Activated naive CD4-positive, alpha-beta T cell treated with anti-CD3 and anti-CD28 coated beads for 36 hours (primary cell): ENCODE measurements around the gene DCAF4. TPM values are rescaled to one million over a fixed set of nuclear protein-coding genes. Genes with fewer than 3 reads are reported as not detected.

ENCODE experiments used
- CTCF ChIA-PET: fragments of 350-600 bp; sonication (Branson Sonifier 250); formaldehyde crosslinking; loops from one replicate; lab custom pipeline; 2021; ENCODE audit warnings: antibody characterized with exemption; lab: Charles Lee
- DNase-seq: peaks from one replicate; pipeline ENCODE4 v3.0.0-alpha.2; 2020
- H3K27ac Mint-ChIP-seq: one replicate; pipeline ENCODE4 v1.8.0; 2021; ENCODE audit warnings: mild to moderate bottlenecking, mixed read lengths
- H3K27me3 Mint-ChIP-seq: one replicate; pipeline ENCODE4 v1.8.0; 2021; ENCODE audit warnings: low read depth, mixed read lengths
- H3K36me3 Mint-ChIP-seq: one replicate; pipeline ENCODE4 v1.8.0; 2021; ENCODE audit warnings: low read depth, mixed read lengths
- H3K4me1 Mint-ChIP-seq: one replicate; pipeline ENCODE4 v1.8.0; 2021; ENCODE audit warnings: low read depth, mixed read lengths
- H3K4me3 Mint-ChIP-seq: one replicate; pipeline ENCODE4 v1.8.0; 2021; ENCODE audit warnings: mild to moderate bottlenecking, moderate library complexity, mixed read lengths
- H3K9me3 Mint-ChIP-seq: one replicate; pipeline ENCODE4 v1.8.0; 2021; ENCODE audit warnings: mixed read lengths
- intact Hi-C: fragments of 100-400 bp; cut with micrococcal nuclease; formaldehyde crosslinking; loops from one replicate; pipeline ENCODE4 v1.15.1; 2023
- total RNA-seq, 2 experiments: library from RNA; stranded (reverse); gene quantifications; one replicate each; pipeline ENCODE4 v1.2.3, GENCODE V29; 2021

Gene DCAF4
- total RNA-seq, 2 experiments from 2014 or later, result 13.3 to 16.4 TPM

DNA sequence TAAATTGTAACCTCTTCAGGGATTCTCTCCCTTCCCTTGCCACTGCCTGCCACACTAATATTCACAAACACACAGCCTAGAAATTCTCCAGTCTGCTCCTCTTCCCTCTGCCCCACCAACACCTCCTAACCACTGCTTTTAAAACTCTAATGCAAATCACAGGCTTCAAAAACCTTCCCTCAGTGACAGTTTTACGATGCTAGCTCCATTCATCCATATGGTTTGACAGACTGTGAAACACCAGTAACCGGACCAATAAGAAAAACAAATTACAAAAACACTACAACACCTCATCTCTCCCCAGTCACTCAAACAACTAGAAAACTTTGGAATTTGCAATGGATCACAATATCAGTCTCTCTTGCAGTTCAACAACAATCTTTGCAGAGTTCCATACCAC is 38.1 kb upstream of the DCAF4 start:
- H3K9me3 Mint-ChIP-seq, result no peaks in the 10 kb centered on the region
- CTCF ChIA-PET, result interaction anchor here (0.8 kb wide), 1 partner anchor 16 kb away, joined by 3 read pairs; no protein-coding TSS in a partner anchor
- intact Hi-C loops, result no loop called here
- H3K27ac Mint-ChIP-seq, result no peak overlapping the region
- peaks cover 22% of the 10 kb centered on the region for H3K27me3 Mint-ChIP-seq
- no peak for DNase-seq
- no peak overlapping the region for H3K4me3 Mint-ChIP-seq
- H3K36me3 Mint-ChIP-seq, result no peaks in the 10 kb centered on the region
- H3K4me1 Mint-ChIP-seq, result peaks cover 7% of the 10 kb centered on the region

DNA sequence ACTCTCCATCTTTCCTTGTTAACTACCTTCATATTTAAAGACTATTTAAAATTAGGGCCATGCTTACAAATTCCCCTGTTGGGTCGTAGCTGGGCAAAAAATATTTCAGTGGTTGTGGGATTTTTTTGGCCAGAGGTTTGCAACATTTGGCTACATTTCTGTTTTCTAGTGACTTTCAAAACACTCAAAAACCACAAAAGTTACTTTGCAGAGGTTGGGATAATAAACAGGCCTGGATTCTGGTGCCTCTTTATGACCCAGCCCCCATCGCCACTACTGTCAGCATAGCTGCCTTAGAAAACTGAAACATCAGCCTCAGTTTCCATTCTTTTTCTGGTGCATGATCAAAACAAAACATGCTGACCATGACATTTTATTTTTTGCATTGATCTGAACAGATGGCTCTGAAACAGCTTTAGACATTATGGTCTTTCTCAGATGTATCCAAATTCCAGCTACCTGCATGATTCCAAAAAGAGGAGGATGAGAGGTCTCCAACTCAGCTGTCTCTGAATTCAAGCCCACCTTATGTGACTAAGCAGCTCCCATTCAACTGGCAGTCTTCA is 37.5 kb upstream of the DCAF4 start:
- H3K27ac Mint-ChIP-seq, result no peak overlapping the region
- CTCF ChIA-PET, result interaction anchor here (0.8 kb wide), 1 partner anchor 15 kb away, joined by 3 read pairs; no protein-coding TSS in a partner anchor
- DNase-seq, result no peak
- peaks cover 22% of the 10 kb centered on the region for H3K27me3 Mint-ChIP-seq
- H3K9me3 Mint-ChIP-seq, result no peaks in the 10 kb centered on the region
- H3K4me1 Mint-ChIP-seq, result peaks cover 7% of the 10 kb centered on the region
- intact Hi-C loops, result no loop called here
- H3K36me3 Mint-ChIP-seq, result no peaks in the 10 kb centered on the region
- H3K4me3 Mint-ChIP-seq, result no peak overlapping the region

DNA sequence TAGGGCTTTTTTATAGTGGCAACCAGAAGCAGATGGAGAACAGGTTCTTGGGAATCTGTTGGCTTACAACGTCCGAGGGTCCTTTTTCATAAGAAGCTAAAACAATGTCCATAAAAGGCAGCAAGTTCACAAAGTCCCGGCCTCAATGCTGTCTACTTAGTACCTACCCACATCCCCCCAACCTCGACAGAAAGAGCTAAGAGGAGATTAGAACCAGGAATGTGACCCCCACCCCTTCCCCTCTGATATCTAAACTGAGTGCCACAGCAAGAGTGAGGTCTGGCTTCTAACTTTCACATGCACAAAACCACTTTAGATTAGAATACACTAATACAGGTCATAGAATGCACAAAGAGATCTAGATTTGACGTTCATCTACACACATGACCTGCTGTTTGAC is 36.9 kb upstream of the DCAF4 start:
- peaks cover 25% of the 10 kb centered on the region for H3K27me3 Mint-ChIP-seq
- no peaks in the 10 kb centered on the region for H3K36me3 Mint-ChIP-seq
- no peak for DNase-seq
- H3K9me3 Mint-ChIP-seq, result no peaks in the 10 kb centered on the region
- peaks cover 11% of the 10 kb centered on the region for H3K4me1 Mint-ChIP-seq
- intact Hi-C loops, result no loop called here
- H3K4me3 Mint-ChIP-seq, result no peak overlapping the region
- H3K27ac Mint-ChIP-seq, result no peak overlapping the region
- CTCF ChIA-PET, result no interaction called here

DNA sequence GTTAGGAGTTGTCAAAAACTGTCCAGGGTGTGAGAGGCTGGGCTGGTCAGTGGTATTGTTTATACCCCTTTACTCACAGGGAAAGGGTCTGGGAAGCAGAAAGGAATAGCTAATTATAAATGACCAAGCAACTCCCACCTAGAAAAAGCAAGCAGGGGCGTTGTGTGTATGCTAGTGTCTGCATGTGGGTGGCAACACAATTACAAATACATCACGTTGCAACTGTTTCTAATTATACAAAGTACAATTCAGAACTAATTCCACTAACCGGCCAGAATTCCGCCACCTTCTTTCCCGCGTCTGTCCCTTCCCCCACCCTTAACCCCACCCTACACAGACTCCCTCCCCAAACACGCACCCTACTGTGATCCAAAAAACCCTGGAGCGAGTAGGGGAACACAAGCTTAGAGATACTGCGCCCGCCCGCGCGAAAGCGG is 34.6 kb upstream of the DCAF4 start:
- DNase-seq, result no peak
- no peaks in the 10 kb centered on the region for H3K36me3 Mint-ChIP-seq
- H3K4me1 Mint-ChIP-seq, result peaks cover 18% of the 10 kb centered on the region
- no peaks in the 10 kb centered on the region for H3K9me3 Mint-ChIP-seq
- H3K4me3 Mint-ChIP-seq, result peak overlapping the region; percentile 84
- intact Hi-C loops, result loop anchor here (10.0 kb wide), 1 partner anchor 177 kb away; no protein-coding TSS in a partner anchor
- peaks cover 41% of the 10 kb centered on the region for H3K27me3 Mint-ChIP-seq
- CTCF ChIA-PET, result interaction anchor here (1.1 to 2.4 kb wide), 4 partner anchors 13 to 378 kb away, joined by 3 to 9 read pairs (median 4); no protein-coding TSS in a partner anchor
- no peak overlapping the region for H3K27ac Mint-ChIP-seq

DNA sequence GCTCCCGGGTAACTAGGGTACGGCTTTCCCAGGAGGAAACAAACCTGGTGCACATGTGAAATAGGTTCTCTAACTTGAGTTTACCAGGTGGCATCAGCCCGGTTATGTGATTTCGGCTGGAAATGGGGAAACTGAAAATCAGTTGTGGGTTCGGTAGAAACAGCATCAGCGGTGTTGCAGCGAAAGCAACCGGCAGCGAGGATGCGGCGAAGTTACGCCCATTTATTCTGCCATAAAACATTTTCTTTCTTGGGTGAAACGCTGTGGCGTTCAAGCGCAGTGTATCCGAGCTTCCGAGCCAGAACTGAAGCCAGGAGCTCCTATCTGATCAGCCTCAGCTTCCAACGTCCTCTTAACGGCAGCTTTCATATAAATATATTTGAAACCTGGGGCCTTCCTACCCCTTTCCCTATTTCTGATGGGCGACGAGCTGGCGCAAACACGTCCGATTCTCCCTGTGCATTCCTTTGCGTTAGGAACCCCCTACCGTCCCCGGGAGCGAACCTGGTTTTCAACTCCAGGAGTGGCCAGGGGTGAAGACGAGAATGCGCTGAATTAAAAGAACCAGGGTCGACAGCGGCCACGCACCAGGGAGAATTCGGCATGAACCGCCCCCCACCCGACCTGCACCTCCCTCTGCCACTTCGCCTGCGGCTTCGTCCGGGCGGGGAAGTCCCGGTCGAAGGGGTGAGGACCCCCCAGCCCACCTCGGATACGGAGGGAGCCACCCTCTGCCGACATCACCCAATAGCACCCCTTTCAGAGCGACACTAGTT is 34.0 kb upstream of the DCAF4 start:
- Mint-ChIP-seq H3K27me3 (peaks cover 47% of the 10 kb centered on the region), H3K4me1 (peaks cover 18% of the 10 kb centered on the region), H3K36me3 (no peaks in the 10 kb centered on the region), H3K27ac (no peak overlapping the region), H3K4me3 (peak overlapping the region; percentile 84), H3K9me3 (no peaks in the 10 kb centered on the region)
- CTCF ChIA-PET, result interaction anchor here (1.1 to 2.4 kb wide), 3 partner anchors 16 to 378 kb away, joined by 3 to 9 read pairs (median 4); no protein-coding TSS in a partner anchor
- peak; percentile 41 for DNase-seq
- intact Hi-C loops, result loop anchor here (10.0 kb wide), 1 partner anchor 177 kb away; no protein-coding TSS in a partner anchor

DNA sequence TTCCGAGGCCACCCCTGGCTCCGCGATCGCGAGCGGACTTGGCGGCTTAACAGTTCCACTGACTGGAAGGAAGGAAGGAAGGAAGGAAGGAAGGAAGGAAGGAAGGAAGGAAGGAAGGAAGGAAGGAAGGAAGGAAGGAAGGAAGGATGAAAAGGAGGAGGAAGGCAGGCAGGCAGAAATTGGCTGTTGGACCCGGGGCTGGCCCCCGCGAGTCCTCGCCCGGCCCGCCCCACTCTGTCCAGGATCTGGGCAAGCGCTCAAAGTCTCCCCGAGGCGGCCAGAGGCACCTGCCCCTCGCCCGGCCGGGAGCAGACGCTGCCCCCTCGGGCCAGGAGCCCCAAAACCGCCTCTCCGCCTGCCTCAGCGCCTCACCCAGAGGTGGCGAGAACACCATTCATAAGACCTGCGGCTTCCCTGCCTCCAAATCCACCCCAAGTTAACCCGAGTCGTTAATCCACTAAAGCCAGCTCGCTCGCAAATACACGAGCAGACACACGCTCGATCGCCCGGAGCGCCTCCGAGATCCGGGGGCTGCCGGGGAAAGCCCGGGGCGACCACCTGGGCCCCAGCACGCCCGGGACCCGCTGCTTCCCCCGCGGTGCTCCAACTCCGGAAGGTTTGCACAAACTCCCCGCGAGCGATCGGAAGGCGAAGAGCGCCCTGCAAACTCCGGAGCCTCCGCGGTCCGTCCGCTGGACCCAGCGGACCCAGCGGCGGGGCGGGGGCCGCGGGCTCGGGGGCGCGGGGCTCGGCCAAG is 33.2 kb upstream of the DCAF4 start:
- CTCF ChIA-PET, result interaction anchor here (1.1 to 2.4 kb wide), 4 partner anchors 11 to 379 kb away, joined by 4 to 22 read pairs (median 10); no protein-coding TSS in a partner anchor
- no peaks in the 10 kb centered on the region for H3K36me3 Mint-ChIP-seq
- H3K27ac Mint-ChIP-seq, result no peak overlapping the region
- H3K4me3 Mint-ChIP-seq, result peak overlapping the region; percentile 84
- no peaks in the 10 kb centered on the region for H3K9me3 Mint-ChIP-seq
- DNase-seq, result peak; percentile 21
- intact Hi-C loops, result loop anchor here (10.0 kb wide), 1 partner anchor 178 kb away; no protein-coding TSS in a partner anchor
- peaks cover 48% of the 10 kb centered on the region for H3K27me3 Mint-ChIP-seq
- peaks cover 18% of the 10 kb centered on the region for H3K4me1 Mint-ChIP-seq

DNA sequence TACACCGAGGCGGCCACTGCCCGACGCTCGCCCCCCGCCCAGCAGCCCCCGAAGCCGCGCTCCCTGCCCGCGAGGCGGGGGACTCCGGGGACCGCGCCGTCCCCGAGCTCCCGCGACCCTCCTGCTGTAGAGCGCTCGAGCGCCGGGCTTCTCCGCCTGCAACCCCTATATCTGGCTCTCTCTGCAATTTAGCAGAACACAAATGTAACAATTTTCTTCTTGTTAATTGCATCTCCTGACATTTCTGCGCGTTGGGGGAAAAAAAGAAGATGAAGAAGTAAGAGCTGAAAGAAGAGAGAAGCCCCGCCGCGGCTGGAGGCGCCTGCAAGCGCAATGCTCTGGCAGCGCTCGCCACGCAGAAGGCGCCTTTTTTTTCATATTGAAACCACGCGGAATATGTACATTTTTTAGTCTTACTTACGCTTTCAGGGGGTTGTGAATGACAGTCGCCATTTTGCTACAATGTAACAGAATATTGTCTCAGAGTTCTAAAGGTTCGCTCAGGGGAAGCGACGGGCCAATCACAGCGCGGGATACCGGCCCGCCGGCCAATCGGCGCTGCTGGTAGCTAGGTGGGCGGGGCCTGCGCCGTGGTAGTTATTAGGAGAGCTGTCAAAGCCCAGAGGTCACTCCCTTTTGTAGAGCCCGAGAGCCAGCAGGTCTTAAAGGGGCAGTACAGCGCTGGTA is 32.5 kb upstream of the DCAF4 start, which contains the start of gene DPF3:
Gene DPF3, minus strand, starts transcription at position 466 of the 687 bp plus-strand sequence. Its CDS starts 13 bp downstream, at position 453.
- H3K27ac Mint-ChIP-seq, result peak within 1 kb of the TSS; percentile 46

DNA sequence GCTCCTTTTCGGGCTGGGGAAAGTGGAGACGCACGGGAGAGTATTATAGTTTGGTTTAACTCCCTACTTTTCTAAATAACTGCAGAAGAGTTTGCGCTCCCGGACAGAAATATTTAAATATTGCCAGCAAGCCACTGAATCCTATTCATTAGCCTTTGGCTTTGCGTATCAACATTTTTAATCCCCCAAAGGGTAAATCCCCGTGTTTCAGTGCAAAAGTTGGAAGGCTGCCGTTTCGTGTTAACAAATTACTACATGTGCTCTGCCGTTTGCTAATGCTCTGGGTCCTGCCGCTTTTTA is 32.0 kb upstream of the DCAF4 start:
- no peak overlapping the region for H3K27ac Mint-ChIP-seq
- H3K4me3 Mint-ChIP-seq, result peak overlapping the region; percentile 87
- peaks cover 51% of the 10 kb centered on the region for H3K27me3 Mint-ChIP-seq
- intact Hi-C loops, result loop anchor here (1.0 to 10.0 kb wide), 5 partner anchors 11 to 375 kb away; partner anchors contain the start of gene DCAF4
- no peaks in the 10 kb centered on the region for H3K9me3 Mint-ChIP-seq
- peaks cover 18% of the 10 kb centered on the region for H3K4me1 Mint-ChIP-seq
- no peaks in the 10 kb centered on the region for H3K36me3 Mint-ChIP-seq
- CTCF ChIA-PET, result interaction anchor here (0.5 to 2.4 kb wide), 5 partner anchors 10 to 378 kb away, joined by 3 to 22 read pairs (median 8); no protein-coding TSS in a partner anchor
- DNase-seq, result no peak

More for the DNA sequence above, 32.5 kb upstream of the DCAF4 start, which contains the start of gene DPF3:
- Mint-ChIP-seq H3K4me1 (peaks cover 18% of the 10 kb centered on the region), H3K4me3 (peak within 1 kb of the TSS; percentile 87), H3K36me3 (no peaks in the 10 kb centered on the region), H3K27me3 (peaks cover 50% of the 10 kb centered on the region), H3K9me3 (no peaks in the 10 kb centered on the region)
- intact Hi-C loops, result loop anchor here (1.0 to 10.0 kb wide), 5 partner anchors 12 to 374 kb away; partner anchors contain the start of gene DCAF4
- CTCF ChIA-PET, result interaction anchor here (0.5 to 2.4 kb wide), 5 partner anchors 10 to 377 kb away, joined by 3 to 22 read pairs (median 8); no protein-coding TSS in a partner anchor
- peak; percentile 91 for DNase-seq

DNA sequence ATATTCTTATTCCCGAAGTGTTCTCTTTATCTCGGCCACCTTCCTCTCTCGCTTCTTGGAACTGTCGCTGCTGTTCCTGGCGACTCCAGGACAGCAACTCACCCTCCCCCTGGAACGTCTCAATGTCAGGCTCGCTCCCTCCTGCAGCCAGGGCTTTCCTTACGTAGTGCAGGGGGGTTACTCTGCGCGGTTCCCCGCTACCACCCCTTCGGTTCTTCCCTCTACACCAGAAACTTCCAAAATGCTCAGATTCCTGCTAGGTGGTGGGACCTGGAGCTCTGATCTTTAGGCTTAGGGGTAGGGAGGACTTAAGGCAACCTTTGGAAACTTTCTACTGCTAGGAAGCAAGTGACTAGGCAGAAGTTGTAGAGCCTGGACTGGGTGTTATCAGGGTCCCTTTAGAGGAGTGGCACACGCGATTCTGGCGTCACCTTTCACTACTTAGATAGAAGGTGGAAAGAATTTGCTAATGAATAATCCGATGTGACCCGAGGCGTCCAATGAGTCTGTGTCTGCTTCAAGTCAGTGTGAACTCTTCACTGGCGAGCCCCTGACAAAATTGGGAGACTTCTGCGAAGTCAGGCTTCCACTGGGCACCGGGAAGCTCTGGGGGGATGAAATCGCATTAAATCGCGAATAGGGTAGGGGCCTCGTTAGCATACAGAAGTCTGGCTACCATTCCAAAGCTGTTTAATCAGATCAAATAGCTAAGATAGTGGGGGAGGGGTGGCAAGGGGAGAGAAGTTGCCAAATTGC is 31.5 kb upstream of the DCAF4 start:
- Mint-ChIP-seq H3K27me3 (peaks cover 52% of the 10 kb centered on the region), H3K9me3 (no peaks in the 10 kb centered on the region), H3K36me3 (no peaks in the 10 kb centered on the region), H3K4me3 (peak overlapping the region; percentile 87), H3K27ac (no peak overlapping the region), H3K4me1 (peaks cover 18% of the 10 kb centered on the region)
- peak; percentile 6 for DNase-seq
- intact Hi-C loops, result loop anchor here (1.0 to 10.0 kb wide), 5 partner anchors 10 to 376 kb away; partner anchors contain the start of gene DCAF4
- CTCF ChIA-PET, result interaction anchor here (0.9 to 2.4 kb wide), 4 partner anchors 9 to 378 kb away, joined by 4 to 22 read pairs (median 10); no protein-coding TSS in a partner anchor

DNA sequence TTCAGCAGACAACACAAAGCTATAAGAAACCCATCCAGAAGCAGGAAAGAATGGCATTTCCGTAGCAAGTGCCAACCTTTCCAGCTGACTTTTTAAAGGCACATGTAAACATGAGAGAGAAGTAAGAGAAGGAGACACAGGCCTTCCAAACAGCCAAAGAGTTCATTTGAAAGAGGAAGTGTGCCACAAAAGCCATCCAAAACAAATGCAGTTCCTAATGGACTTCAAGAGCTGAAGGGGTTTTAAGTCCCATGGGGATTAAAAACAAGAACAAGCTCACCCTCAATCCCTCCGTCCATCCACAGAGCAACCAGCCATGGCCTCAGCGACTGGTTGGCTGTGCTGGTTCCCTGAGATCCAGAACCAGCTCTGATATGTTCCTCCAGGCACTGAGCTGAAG is 27.8 kb upstream of the DCAF4 start:
- intact Hi-C loops, result loop anchor here (10.0 kb wide), 1 partner anchor 184 kb away; no protein-coding TSS in a partner anchor
- Mint-ChIP-seq H3K27ac (no peak overlapping the region), H3K4me3 (no peak overlapping the region), H3K27me3 (peaks cover 35% of the 10 kb centered on the region), H3K36me3 (no peaks in the 10 kb centered on the region), H3K9me3 (no peaks in the 10 kb centered on the region), H3K4me1 (peaks cover 11% of the 10 kb centered on the region)
- CTCF ChIA-PET, result interaction anchor here (11.0 kb wide), 1 partner anchor 383 kb away, joined by 185 read pairs; no protein-coding TSS in a partner anchor
- DNase-seq, result no peak
